Islet precursor cell (in vitro differentiated cells): ENCODE measurements around the gene LIG3.
"Not testable (repeated sequence)": the region's sequence is repeated elsewhere in the genome, so short reads cannot be mapped to it uniquely, and the experiment has no call there.

Experiments used
- DNase-seq: peaks from one replicate; pipeline ENCODE4 v3.0.0-alpha.2; 2018

Gene LIG3

GRCh38 chr17:35045458-35045979, 65.2 kb downstream of the LIG3 start:
- not testable (repeated sequence) for DNase-seq

GRCh38 chr17:35046245-35046644, 65.9 kb downstream of the LIG3 start:
- no peak for DNase-seq

GRCh38 chr17:35046740-35047283, 66.5 kb downstream of the LIG3 start:
- no peak for DNase-seq

- DNase-seq = no peak
Measured at GRCh38 chr17:35048685-35049379, 68.5 kb downstream of the LIG3 start.

GRCh38 chr17:35050170-35050569, 69.9 kb downstream of the LIG3 start:
- no peak for DNase-seq

- no peak for DNase-seq
Measured at GRCh38 chr17:35051183-35051578, 70.9 kb downstream of the LIG3 start.

GRCh38 chr17:35051579-35052240, 71.4 kb downstream of the LIG3 start:
- no peak for DNase-seq

GRCh38 chr17:35052241-35052610, 71.9 kb downstream of the LIG3 start:
- DNase-seq = no peak

- no peak for DNase-seq
Measured at GRCh38 chr17:35052780-35053179, 72.5 kb downstream of the LIG3 start.

GRCh38 chr17:35053204-35053603, 72.9 kb downstream of the LIG3 start:
- no peak for DNase-seq

GRCh38 chr17:35056013-35056412, 75.7 kb downstream of the LIG3 start:
- DNase-seq = peak; percentile 63

GRCh38 chr17:35057332-35057915, 77.1 kb downstream of the LIG3 start:
- DNase-seq = no peak
